ENCODE measurements around the gene CAPN1.
A peak's percentile ranks its signal among the peaks of the same experiment; 100 is the strongest.
"Not testable (repeated sequence)": the region's sequence is repeated elsewhere in the genome, so short reads cannot be mapped to it uniquely, and the experiment has no call there.

CAPN1 gene

GRCh38 chr11:65181569-65182257, at the start of gene CAPN1:
Gene CAPN1 (plus strand): TSS chr11:65181928. CDS start chr11:65182702, 774 bp downstream.
- H3K36me3 Mint-ChIP-seq: peaks cover 12% of the 10 kb centered on the region
- H3K27ac Mint-ChIP-seq: peak within 1 kb of the TSS; percentile 95
- H3K4me1 Mint-ChIP-seq: peaks cover 28% of the 10 kb centered on the region
- peak within 1 kb of the TSS; percentile 100 for H3K4me3 Mint-ChIP-seq
- H3K9me3 Mint-ChIP-seq: no peaks in the 10 kb centered on the region
- ATAC-seq: peak; percentile 80
- no peaks in the 10 kb centered on the region for H3K27me3 Mint-ChIP-seq

GRCh38 chr11:65132238-65132987, 49.3 kb upstream of the CAPN1 start:
- ATAC-seq: peak; percentile 80
- Mint-ChIP-seq H3K9me3 (no peaks in the 10 kb centered on the region), H3K4me1 (peaks cover 84% of the 10 kb centered on the region), H3K36me3 (peaks cover 53% of the 10 kb centered on the region), H3K4me3 (peak overlapping the region; percentile 94), H3K27ac (peak overlapping the region; percentile 98), H3K27me3 (no peaks in the 10 kb centered on the region)

DNA sequence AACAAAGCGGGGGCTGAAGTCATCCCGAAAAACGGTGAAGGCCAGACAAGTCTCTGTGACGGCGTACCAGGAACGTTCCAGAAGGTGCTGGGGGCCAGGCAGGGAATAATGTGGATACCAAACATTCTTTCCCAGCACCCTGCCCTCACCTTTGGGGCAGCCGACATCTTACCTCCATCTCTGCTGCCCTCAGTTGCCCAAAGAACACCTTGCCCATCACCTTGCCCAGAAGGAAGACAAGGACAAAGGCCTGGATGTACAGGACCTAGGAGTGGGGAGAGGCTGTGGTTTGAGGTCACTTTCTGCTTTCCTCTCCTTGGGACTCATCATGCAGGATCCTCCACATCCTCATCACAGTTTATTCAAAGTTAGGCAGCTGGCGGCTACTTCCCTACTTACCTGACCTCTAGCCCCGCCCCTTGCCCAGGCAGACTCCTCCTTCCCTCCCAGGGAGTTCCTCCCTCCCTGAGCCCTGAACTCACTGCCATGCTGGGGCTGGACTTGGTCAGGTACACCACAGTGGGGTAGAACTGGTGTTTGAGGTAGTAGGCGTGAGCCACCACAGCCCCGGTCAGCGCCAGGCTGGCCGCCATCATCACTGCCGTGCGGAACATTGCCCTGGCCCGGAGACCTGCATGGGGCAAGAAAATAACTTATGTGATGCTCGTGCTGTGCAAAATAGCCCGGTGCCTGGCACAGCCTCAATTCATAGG, 48.6 kb upstream of the CAPN1 start:
- peak; percentile 57 for ATAC-seq
- H3K27me3 Mint-ChIP-seq: no peaks in the 10 kb centered on the region
- H3K9me3 Mint-ChIP-seq: no peaks in the 10 kb centered on the region
- peak overlapping the region; percentile 94 for H3K4me3 Mint-ChIP-seq
- peaks cover 48% of the 10 kb centered on the region for H3K36me3 Mint-ChIP-seq
- H3K27ac Mint-ChIP-seq: peak overlapping the region; percentile 98
- peaks cover 81% of the 10 kb centered on the region for H3K4me1 Mint-ChIP-seq

GRCh38 chr11:65133724-65134123, 48.0 kb upstream of the CAPN1 start:
- H3K9me3 Mint-ChIP-seq: no peaks in the 10 kb centered on the region
- ATAC-seq: no peak

DNA sequence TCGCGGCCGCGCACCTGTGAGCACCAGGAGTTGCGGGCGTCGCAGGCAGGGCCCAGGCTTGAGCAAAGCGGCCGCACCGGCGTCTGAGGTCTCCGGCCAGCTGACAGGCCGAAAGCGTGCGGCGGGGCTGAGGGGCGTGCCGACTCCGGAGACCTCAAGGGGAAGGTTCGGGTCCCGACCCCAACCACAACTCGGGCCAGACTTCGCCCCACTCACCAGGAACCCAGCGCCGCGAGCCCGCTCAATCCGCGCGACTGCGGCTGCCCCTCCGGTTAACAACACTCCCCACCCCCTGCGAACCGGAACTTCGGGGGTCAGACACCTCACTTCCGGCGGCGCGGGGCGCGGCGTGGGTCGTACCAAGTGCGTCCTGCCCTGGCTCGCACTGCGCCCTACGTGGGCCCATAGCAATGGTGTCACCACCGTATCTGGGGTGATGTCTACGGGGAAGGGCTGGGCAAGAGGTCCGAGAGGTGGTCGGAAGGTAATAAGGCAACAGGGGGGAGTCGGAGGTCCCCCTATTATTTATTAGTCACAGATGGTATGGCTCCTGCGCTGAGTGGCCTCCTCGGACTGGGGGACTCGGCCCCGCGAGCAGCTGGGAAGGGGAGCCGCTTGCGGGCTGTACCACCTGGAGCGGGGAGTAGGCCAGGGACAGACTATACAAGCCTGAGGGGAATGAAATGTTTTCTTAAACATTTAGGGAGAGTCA, 47.3 kb upstream of the CAPN1 start, which contains the start of gene SYVN1:
Gene SYVN1, minus strand, starts transcription at position 280 of the 712 bp plus-strand sequence. CDS start 918 bp downstream, outside the sequence.
- Mint-ChIP-seq H3K4me3 (peak within 1 kb of the TSS; percentile 94), H3K9me3 (no peaks in the 10 kb centered on the region), H3K4me1 (peaks cover 70% of the 10 kb centered on the region), H3K27ac (peak within 1 kb of the TSS; percentile 98), H3K27me3 (no peaks in the 10 kb centered on the region), H3K36me3 (peaks cover 38% of the 10 kb centered on the region)
- peak; percentile 84 for ATAC-seq

More at GRCh38 chr11:65133724-65134123, 48.0 kb upstream of the CAPN1 start:
- Mint-ChIP-seq H3K27ac (peak overlapping the region; percentile 98), H3K4me3 (peak overlapping the region; percentile 94), H3K4me1 (peaks cover 75% of the 10 kb centered on the region), H3K36me3 (peaks cover 43% of the 10 kb centered on the region), H3K27me3 (no peaks in the 10 kb centered on the region)

DNA sequence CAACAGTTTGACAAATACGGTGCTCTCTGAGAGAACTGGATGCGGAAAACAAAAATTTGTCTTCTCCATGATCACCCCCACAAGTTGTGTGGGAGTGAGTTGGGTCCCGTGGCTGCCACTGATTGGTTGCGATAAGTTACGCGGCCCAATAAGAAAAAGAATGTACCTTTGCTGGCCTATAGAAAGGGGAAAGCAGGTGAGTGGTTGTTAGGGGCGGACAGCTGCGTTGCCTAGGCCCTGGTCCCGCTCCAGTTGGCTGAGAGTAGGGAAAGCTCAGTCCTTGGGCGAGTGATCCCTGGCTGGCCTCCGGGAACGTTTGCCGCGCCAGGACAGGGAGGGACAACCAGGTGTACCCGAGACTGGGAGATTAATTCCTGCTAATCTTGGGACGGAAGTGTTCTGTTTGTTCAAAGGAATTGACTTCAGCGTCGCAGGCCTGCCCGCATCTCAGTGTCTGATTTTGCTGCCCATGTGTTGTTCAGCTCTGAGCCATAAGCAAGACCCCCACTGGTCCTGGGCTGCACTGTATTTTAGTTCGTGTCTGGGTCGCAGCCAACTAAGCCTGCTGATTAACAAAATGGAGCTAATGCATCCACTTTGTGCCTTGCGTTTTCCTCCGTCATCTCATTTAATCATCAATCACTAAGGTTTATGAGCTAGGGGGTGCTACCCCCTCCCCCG, 46.6 kb upstream of the CAPN1 start:
- H3K4me1 Mint-ChIP-seq: peaks cover 63% of the 10 kb centered on the region
- no peaks in the 10 kb centered on the region for H3K9me3 Mint-ChIP-seq
- H3K4me3 Mint-ChIP-seq: peak overlapping the region; percentile 94
- peak; percentile 88 for ATAC-seq
- no peaks in the 10 kb centered on the region for H3K27me3 Mint-ChIP-seq
- H3K27ac Mint-ChIP-seq: peak overlapping the region; percentile 98
- H3K36me3 Mint-ChIP-seq: peaks cover 31% of the 10 kb centered on the region

DNA sequence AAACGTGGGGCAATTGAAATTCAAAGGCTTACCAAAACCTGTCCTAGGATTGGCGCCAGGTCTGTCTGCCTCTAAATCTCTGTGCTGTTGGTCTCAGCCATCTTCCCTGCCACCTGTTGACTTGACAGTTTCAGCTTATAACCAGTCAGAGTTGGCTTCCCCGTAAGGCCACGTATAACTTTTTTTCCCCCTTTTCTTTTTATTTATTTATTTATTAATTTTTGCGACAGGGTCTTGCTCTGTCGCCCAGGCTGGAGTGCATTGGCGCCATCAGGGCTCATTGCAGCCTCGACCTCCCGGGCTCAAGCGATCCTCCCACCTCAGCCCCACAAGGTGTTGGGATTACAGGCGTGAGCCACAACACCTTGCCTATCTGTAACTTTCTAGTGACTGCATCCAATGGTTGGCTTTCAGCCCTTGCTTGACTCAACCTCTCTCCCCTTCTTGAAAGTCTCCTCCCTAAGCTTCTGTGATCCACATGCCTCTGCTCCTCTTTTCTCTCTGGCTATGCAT, 46.0 kb upstream of the CAPN1 start:
- no peak for ATAC-seq
- no peaks in the 10 kb centered on the region for H3K9me3 Mint-ChIP-seq

DNA sequence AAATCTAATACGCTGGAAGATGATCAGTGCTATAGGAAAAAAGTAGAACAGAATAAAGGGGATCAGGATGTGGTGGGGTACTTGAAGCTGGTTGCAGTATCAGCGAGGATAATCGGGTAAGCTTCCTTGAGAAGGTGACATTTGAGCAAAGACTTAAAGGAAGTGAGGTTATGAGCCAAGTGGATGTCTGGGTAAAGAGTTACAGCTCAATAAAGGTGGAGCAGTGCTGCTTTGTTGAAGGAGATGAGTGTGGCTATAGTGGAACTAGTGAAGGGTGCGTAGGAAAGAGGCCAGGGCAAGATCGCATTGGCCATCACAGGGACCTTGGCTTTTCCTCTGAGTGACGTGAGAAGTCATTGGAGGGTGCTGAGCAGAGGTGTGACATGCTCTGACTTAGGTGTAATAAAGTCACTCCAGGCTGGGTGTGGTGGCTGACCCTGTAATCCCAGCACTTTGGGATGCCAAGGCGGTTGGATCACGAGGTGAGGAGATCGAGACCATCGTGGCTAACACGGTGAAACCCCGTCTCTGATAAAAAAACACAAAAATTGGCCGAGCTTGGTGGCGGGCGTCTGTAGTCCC, 45.1 kb upstream of the CAPN1 start:
- H3K27me3 Mint-ChIP-seq: no peaks in the 10 kb centered on the region
- ATAC-seq: no peak
- H3K9me3 Mint-ChIP-seq: no peaks in the 10 kb centered on the region
- H3K4me1 Mint-ChIP-seq: peaks cover 49% of the 10 kb centered on the region
- peaks cover 19% of the 10 kb centered on the region for H3K36me3 Mint-ChIP-seq
- H3K4me3 Mint-ChIP-seq: no peak overlapping the region
- peak overlapping the region; percentile 98 for H3K27ac Mint-ChIP-seq

More for the DNA sequence above, 46.0 kb upstream of the CAPN1 start:
- H3K27me3 Mint-ChIP-seq: no peaks in the 10 kb centered on the region
- H3K27ac Mint-ChIP-seq: peak overlapping the region; percentile 98
- peak overlapping the region; percentile 94 for H3K4me3 Mint-ChIP-seq
- peaks cover 25% of the 10 kb centered on the region for H3K36me3 Mint-ChIP-seq
- peaks cover 57% of the 10 kb centered on the region for H3K4me1 Mint-ChIP-seq

GRCh38 chr11:65141896-65142494, 39.7 kb upstream of the CAPN1 start:
- no peak overlapping the region for H3K4me3 Mint-ChIP-seq
- H3K27me3 Mint-ChIP-seq: no peaks in the 10 kb centered on the region
- H3K4me1 Mint-ChIP-seq: peaks cover 30% of the 10 kb centered on the region
- H3K27ac Mint-ChIP-seq: no peak overlapping the region
- peaks cover 4% of the 10 kb centered on the region for H3K36me3 Mint-ChIP-seq
- H3K9me3 Mint-ChIP-seq: no peaks in the 10 kb centered on the region
- ATAC-seq: no peak

DNA sequence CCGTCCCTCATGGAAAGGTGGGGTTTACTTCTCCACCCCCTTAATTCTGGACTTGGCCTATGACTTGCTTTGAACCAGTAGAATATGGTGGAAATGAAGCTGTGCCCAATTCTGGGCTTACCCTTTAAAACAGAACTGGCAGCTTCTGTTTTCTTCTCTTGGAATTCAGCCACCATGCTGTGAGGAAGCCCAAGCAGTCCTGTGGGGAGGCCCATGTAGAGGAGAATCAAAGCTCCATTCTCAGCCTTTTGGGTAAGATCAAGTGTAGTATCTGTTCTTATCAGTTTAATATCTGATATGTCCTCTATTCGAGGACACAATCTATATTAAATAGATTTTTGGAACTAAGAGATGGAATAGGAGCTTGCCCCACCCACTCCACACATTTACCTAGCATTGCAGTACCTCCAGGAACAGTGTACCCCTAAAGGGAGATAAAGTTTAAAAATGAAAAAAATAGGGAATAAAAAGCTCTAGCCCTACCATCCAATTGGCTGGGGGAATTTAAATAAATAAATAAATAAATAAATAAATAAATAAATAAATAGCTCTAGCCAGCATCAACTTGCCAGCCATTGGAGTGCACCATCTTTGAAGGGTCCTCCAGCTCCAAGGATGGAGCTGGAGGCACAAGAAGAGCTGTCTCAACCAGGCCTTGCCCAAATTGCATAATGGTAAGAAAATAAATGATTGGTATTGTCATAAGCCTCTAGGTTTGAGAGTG, 34.2 kb upstream of the CAPN1 start:
- ATAC-seq: no peak
- Mint-ChIP-seq H3K36me3 (no peaks in the 10 kb centered on the region), H3K4me1 (peaks cover 35% of the 10 kb centered on the region), H3K9me3 (no peaks in the 10 kb centered on the region), H3K27me3 (no peaks in the 10 kb centered on the region), H3K27ac (no peak overlapping the region), H3K4me3 (no peak overlapping the region)

- H3K4me1 Mint-ChIP-seq: peaks cover 39% of the 10 kb centered on the region
- ATAC-seq: no peak
- no peaks in the 10 kb centered on the region for H3K36me3 Mint-ChIP-seq
- H3K4me3 Mint-ChIP-seq: no peak overlapping the region
- no peaks in the 10 kb centered on the region for H3K27me3 Mint-ChIP-seq
- no peak overlapping the region for H3K27ac Mint-ChIP-seq
- no peaks in the 10 kb centered on the region for H3K9me3 Mint-ChIP-seq
Observed at GRCh38 chr11:65148657-65149056, 33.1 kb upstream of the CAPN1 start.

DNA sequence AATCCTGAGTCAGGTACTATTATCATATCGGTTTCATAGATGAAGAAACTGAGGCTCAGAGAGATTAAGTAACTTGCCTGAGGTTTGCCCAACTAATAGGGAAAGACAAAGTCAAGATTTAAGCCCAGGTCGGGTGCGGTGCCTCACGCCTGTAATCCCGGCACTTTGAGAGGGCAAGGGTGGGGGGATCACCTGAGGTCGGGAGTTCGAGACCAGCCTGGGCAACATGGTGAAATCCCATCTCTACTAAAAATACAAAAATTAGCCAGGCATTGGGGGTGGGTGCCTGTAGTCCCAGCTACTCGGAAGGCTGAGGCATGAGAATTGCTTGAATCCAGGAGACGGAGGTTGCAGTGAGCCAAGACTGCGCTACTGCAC, 31.6 kb upstream of the CAPN1 start:
- not testable (repeated sequence) for H3K4me3 Mint-ChIP-seq, H3K27ac Mint-ChIP-seq, H3K27me3 Mint-ChIP-seq, H3K36me3 Mint-ChIP-seq, ATAC-seq, H3K9me3 Mint-ChIP-seq
- H3K4me1 Mint-ChIP-seq: peaks cover 39% of the 10 kb centered on the region

Measured in stimulated activated memory B cell treated with anti-CD40 and anti-IgM and Interleukin-4, amounts not matched to agents 10 μg/mL and 1 μg/mL and 100 μg/mL, for 72 hours (primary cell).